GM20000 (cell line): ENCODE data around the gene CNIH1.

Experiments
- DNase-seq: peaks from one replicate; pipeline ENCODE4 v3.0.0; 2012; ENCODE audit warnings: low spot score
- CTCF ChIP-seq: IDR thresholded peaks from 2 replicates; pipeline ENCODE4 v1.5.1; 2012; ENCODE audit warnings: mild to moderate bottlenecking, control low read depth; ENCODE audit errors: extremely low read depth, missing control alignments

Gene CNIH1

GRCh38 chr14:54475911-54476310 lies 34.7 kb upstream of the CNIH1 start:
- TF ChIP-seq CTCF, result no peak
- no peak for DNase-seq

GRCh38 chr14:54475187-54475899 lies 34.2 kb upstream of the CNIH1 start:
- no peak for DNase-seq
- no peak for TF ChIP-seq CTCF

GRCh38 chr14:54474232-54474793 lies 33.1 kb upstream of the CNIH1 start:
- TF ChIP-seq CTCF, result no peak
- no peak for DNase-seq

GRCh38 chr14:54472315-54472714 lies 31.1 kb upstream of the CNIH1 start:
- no peak for TF ChIP-seq CTCF
- DNase-seq, result no peak

- no peak for TF ChIP-seq CTCF
- DNase-seq, result no peak
Measured at GRCh38 chr14:54471641-54472040, 30.5 kb upstream of the CNIH1 start.

- no peak for TF ChIP-seq CTCF
- no peak for DNase-seq
Measured at GRCh38 chr14:54470701-54471100, 29.5 kb upstream of the CNIH1 start.

- no peak for TF ChIP-seq CTCF
- DNase-seq, result no peak
Measured at GRCh38 chr14:54467280-54467679, 26.1 kb upstream of the CNIH1 start.
